BJ (cell line): ENCODE data around the gene FBLL1. TPM values are rescaled to one million over a fixed set of nuclear protein-coding genes. Genes with fewer than 3 reads are reported as not detected.
"Not testable (repeated sequence)": the region's sequence is repeated elsewhere in the genome, so short reads cannot be mapped to it uniquely, and the experiment has no call there.

Source experiments
- CTCF ChIA-PET: fragments of 350-600 bp; formaldehyde crosslinking; extraction: SDS; loops from one replicate; lab custom pipeline; 2021; ENCODE audit warnings: antibody characterized with exemption, inconsistent platforms; lab: Yijun Ruan, JAX
- POLR2A ChIA-PET: fragments of 300-600 bp; sonication (Branson Sonifier 250); formaldehyde crosslinking; extraction: SDS; loops from one replicate; lab custom pipeline; 2021; ENCODE audit warnings: antibody characterized with exemption; lab: Charles Lee
- DNase-seq: peaks from one replicate; pipeline ENCODE4 v3.0.0-alpha.2; 2011; ENCODE audit warnings: low read depth
- H3K27me3 ChIP-seq: 2 replicates; pipeline ENCODE4 v1.6.0; 2011; ENCODE audit warnings: low read length; ENCODE audit not compliant: control insufficient read depth, insufficient read depth
- H3K36me3 ChIP-seq: 2 replicates; pipeline ENCODE4 v1.5.1; 2011; ENCODE audit warnings: low read length; ENCODE audit not compliant: control insufficient read depth, insufficient read depth
- H3K4me3 ChIP-seq: 2 replicates; pipeline ENCODE4 v1.5.1; 2011; ENCODE audit warnings: low read depth, mild to moderate bottlenecking, control low read depth, low read length
- CTCF ChIP-seq: IDR thresholded peaks from 2 replicates; pipeline ENCODE4 v1.5.1; 2011; ENCODE audit warnings: low read depth, mild to moderate bottlenecking, control low read depth, inconsistent platforms, low read length, moderate library complexity; ENCODE audit not compliant: insufficient read depth
- polyA plus RNA-seq: library from polyadenylated mRNA; depleted of rRNA; stranded (reverse); fragments of >200 nt; gene quantifications from 2 replicates; pipeline ENCODE4 v1.2.3, GENCODE V29; 2011

The FBLL1 gene
- polyA plus RNA-seq, 1 experiment, result 0.56 TPM

DNA sequence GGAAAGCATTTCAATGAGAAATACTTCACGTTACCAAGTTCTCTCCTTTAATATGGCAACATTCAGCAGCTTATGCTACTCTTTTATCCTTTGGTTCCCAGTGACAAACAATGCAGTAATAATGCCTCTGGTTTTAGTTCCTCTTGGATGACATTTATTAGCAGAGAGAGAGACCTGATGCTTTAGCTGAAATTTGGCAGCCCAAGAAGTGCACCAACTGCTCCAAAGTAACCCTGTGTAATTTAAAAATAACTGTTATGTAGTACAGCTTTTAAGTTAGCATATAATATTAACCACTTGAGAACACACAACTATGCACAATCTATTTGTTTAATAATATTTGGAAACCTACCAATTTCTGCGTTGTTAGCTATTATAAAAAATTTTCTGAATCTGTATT, 28.3 kb downstream of the FBLL1 start:
- DNase-seq, result no peak
- Histone ChIP-seq H3K36me3 (no peaks in the 10 kb centered on the region; the same call in none of the 2 replicates), H3K27me3 (no peaks in the 10 kb centered on the region), H3K4me3 (no peak overlapping the region)
- no peak for TF ChIP-seq CTCF
- ChIA-PET CTCF (interaction anchor here (0.6 kb wide), 1 partner anchor 17 kb away, joined by 3 read pairs; no protein-coding TSS in a partner anchor), POLR2A (interaction anchor here (0.6 kb wide), 1 partner anchor 13 kb away, joined by 7 read pairs; no protein-coding TSS in a partner anchor)

- ChIA-PET POLR2A (no interaction called here), CTCF (no interaction called here)
- no peak for DNase-seq
- Histone ChIP-seq H3K4me3 (no peak overlapping the region), H3K27me3 (no peaks in the 10 kb centered on the region), H3K36me3 (no peaks in the 10 kb centered on the region; the same call in 1 of the 2 replicates)
- TF ChIP-seq CTCF, result no peak
These were observed 33.2 kb downstream of the FBLL1 start for GRCh38 chr5:168562279-168562678.

DNA sequence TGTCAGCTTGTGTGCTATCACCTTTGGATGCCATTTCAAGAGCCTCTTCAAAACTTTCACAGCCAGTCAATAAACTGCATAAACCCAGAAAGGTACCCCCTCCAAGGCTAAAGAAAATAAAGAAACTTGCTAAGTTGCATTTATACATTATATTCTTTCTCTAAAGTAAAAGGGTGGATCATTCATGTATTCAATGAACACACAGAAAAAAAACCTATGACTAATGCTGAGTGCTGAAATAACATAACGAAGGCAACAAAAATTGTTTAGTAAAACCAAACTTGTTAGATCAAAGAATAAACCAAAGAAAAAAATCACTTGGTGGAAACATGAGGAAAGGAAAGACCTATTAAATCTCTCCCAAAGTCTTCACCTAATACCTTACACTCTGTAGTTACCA, 34.9 kb downstream of the FBLL1 start:
- DNase-seq, result no peak
- no peak for TF ChIP-seq CTCF
- ChIA-PET CTCF (no interaction called here), POLR2A (no interaction called here)
- H3K36me3 ChIP-seq, result no peaks in the 10 kb centered on the region; the same call in 1 of the 2 replicates
- no peaks in the 10 kb centered on the region for H3K27me3 ChIP-seq
- no peak overlapping the region for H3K4me3 ChIP-seq

GRCh38 chr5:168568738-168569137, 39.6 kb downstream of the FBLL1 start:
- no peak for TF ChIP-seq CTCF

DNA sequence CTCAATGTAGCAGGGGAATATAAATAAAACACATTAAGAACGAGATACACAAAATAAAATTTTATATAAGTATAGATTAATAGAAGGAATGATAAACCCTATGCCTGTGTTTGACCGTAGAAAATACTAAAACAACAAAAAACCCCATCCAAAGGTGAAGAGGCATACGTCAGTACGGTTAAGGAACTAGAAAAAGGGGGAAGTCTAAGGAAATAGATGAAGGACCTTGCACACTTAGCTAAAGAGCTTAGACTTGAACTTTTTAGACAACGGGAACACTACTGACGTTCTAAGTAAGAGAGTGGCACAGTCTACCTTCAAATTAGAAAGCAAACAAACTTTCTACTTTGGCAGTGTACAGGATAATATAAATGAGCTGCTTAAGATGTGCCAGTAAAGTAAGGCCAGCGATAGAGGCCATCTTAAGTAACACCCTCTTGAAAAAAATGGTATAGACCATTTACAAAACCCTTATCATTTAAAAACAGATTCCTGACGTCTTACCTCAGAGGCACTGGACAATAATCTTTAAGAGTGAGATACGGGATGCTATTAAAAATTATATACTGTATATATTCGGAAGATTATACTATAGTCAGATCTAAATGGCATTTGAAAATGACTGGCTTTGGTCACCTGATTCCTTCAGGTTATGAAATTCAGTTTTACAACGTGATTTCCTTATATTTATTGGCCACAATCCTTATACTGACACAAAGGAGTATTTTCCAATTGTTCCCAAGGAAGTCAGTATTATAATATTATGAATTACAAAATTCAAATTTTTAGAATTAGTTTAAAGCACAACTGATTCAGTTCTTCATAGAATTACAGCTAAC, 41.6 kb downstream of the FBLL1 start:
- no peak overlapping the region for H3K4me3 ChIP-seq
- no peaks in the 10 kb centered on the region for H3K36me3 ChIP-seq
- POLR2A ChIA-PET, result no interaction called here
- CTCF ChIA-PET, result interaction anchor here (0.9 kb wide), 1 partner anchor 9 kb away, joined by 3 read pairs; the partner anchor contains the start of gene PANK3
- TF ChIP-seq CTCF, result no peak
- DNase-seq, result no peak
- no peaks in the 10 kb centered on the region for H3K27me3 ChIP-seq

More at GRCh38 chr5:168568738-168569137, 39.6 kb downstream of the FBLL1 start:
- Histone ChIP-seq H3K4me3 (no peak overlapping the region), H3K36me3 (no peaks in the 10 kb centered on the region), H3K27me3 (no peaks in the 10 kb centered on the region)
- no peak for DNase-seq
- ChIA-PET POLR2A (no interaction called here), CTCF (no interaction called here)

DNA sequence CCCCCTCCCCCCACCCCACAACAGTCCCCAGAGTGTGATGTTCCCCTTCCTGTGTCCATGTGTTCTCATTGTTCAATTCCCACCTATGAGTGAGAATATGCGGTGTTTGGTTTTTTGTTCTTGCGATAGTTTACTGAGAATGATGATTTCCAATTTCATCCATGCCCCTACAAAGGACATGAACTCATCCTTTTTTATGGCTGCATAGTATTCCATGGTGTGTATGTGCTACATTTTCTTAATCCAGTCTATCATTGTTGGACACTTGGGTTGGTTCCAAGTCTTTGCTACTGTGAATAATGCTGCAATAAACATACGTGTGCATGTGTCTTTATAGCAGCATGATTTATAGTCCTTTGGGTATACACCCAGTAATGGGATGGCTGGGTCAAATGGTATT, 44.6 kb downstream of the FBLL1 start:
- CTCF ChIA-PET, result interaction anchor here (1.3 kb wide), 1 partner anchor 20 kb away, joined by 4 read pairs; no protein-coding TSS in a partner anchor
- H3K4me3 ChIP-seq, DNase-seq, H3K27me3 ChIP-seq, H3K36me3 ChIP-seq, POLR2A ChIA-PET: not testable (repeated sequence)

GRCh38 chr5:168574156-168574555, 45.1 kb downstream of the FBLL1 start:
- POLR2A ChIA-PET, H3K4me3 ChIP-seq, H3K36me3 ChIP-seq, H3K27me3 ChIP-seq, DNase-seq: not testable (repeated sequence)
- CTCF ChIA-PET, result interaction anchor here (0.6 to 1.3 kb wide), 2 partner anchors 17 to 21 kb away, joined by 3 to 4 read pairs; no protein-coding TSS in a partner anchor
